IPS-11a (cell line): ENCODE results near the gene ADNP2.

Source experiments
- H3K4me3 ChIP-seq: one replicate; pipeline ENCODE4 v1.5.1; 2013; ENCODE audit warnings: low read depth, low read length, control low read depth

Gene ADNP2

DNA sequence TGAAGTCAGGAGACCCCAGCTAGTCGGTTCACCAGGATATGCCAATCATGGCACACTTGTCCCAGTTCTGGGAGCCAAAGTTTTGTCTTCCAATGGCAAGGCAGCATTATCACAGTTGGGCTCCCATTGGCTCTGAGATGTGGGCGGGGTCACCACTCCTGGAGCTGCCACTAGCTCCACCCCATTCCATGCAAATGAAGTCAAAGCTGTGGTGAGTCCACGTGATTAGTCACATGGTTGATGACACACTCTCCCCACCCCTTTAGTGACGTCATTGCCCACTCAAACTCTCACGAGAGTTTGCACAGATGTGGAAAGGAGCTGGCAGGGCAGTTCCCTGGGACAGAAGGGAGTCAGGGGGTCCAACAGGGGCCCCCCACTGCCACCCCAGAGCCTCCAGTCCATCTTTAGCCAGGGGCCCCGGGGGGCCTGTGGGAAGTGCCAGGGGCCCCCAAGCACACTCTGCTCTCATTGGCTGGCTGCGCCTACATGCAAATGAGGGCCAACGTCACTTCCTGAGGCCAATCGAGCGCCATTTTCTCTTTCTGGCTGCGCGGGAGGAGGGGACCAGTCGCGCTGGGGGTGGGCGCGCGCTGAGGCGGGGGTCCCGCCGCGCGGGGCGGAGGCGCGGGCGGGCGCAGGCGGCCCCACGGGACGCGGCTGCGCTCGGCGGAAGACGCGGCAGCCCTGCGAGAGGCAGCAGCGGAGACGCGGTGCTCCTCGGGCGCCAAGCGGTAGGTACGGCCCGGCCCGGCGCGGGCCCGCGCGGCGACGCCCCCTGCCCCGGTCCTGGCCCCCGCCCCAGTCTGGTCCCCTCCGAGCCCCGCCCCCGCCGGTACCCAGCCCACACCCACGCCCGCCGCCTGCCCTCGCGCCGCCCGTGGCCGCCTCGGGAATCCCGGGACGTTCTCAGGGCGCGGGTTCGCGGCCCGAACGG is at the start of gene ADNP2:
Gene ADNP2, plus strand, starts transcription at position 524 of the 937 bp plus-strand sequence. CDS start 8,281 bp downstream, outside the sequence.
- peak within 1 kb of the TSS; percentile 68 for H3K4me3 ChIP-seq

DNA sequence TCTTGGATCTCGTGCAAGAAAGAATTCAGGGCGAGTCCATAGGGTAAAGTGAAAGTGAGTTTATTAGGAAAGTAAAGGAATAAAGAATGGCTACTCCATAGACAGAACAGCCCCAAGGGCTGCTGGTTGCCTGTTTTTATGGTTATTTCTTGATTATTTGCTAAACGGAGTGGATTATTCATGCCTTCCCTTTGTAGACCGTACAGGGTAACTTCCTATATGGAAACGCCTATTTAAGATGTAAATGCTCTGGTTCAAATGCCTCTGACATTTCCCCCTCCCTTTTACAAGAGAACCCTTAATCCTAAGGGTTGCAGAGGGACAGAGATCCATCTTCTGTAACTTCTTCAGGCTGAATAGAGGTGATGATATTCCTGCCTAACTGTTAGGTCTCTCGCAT is 49.1 kb upstream of the ADNP2 start:
- no peak overlapping the region for H3K4me3 ChIP-seq

DNA sequence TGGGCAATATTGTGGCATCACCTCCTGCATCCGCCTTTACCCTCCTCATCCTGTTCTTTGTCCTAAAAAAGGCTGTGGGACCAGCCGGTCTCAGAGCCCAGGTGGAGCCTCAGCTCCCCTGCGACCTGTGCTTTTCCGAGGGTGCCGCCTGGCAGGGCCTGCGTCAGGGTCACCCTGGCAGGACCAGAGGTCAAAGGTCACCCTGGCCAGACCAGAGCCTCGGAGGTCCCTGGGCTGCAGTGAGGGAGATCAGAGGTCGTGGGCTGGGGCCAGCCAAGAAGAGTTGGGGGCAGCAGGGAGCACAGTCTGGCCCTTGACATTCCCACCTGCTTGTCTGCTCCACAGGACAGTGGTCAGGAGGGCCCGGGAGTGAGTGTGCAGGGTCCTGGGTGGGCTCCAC is 43.4 kb upstream of the ADNP2 start:
- H3K4me3 ChIP-seq: no peak overlapping the region

GRCh38 chr18:80067321-80067720 is 41.7 kb upstream of the ADNP2 start:
- H3K4me3 ChIP-seq: no peak overlapping the region

DNA sequence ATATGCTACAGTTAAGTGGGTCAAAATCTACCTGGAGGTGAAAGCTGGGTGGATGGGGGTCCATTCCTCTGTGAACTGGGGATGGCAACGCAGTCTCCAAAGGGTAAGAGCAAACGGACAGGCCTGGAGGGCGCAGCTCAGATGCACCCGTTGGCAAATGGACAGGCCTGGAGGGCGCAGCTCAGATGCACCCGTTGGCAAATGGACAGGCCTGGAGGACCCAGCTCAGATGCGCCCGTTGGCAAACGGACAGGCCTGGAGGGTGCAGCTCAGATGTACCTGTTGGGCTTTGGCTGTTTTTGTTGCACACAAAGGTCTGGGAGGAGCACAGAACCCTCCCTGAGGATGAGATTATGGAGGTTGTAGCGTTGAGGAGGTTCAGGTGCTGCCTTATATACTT is 41.2 kb upstream of the ADNP2 start:
- no peak overlapping the region for H3K4me3 ChIP-seq

- no peak overlapping the region for H3K4me3 ChIP-seq
These were observed 40.3 kb upstream of the ADNP2 start for GRCh38 chr18:80068571-80069272.

GRCh38 chr18:80070825-80071224 is 38.2 kb upstream of the ADNP2 start:
- no peak overlapping the region for H3K4me3 ChIP-seq

GRCh38 chr18:80074183-80074582 is 34.9 kb upstream of the ADNP2 start:
- H3K4me3 ChIP-seq: no peak overlapping the region

GRCh38 chr18:80074697-80075096 is 34.4 kb upstream of the ADNP2 start:
- H3K4me3 ChIP-seq: no peak overlapping the region

GRCh38 chr18:80075940-80076339 is 33.1 kb upstream of the ADNP2 start:
- H3K4me3 ChIP-seq: no peak overlapping the region

GRCh38 chr18:80076379-80076778 is 32.7 kb upstream of the ADNP2 start:
- H3K4me3 ChIP-seq: no peak overlapping the region

GRCh38 chr18:80077873-80078272 is 31.2 kb upstream of the ADNP2 start:
- no peak overlapping the region for H3K4me3 ChIP-seq

- no peak overlapping the region for H3K4me3 ChIP-seq
These were observed 22.8 kb upstream of the ADNP2 start for GRCh38 chr18:80086281-80086680.

GRCh38 chr18:80088036-80088435 is 21.0 kb upstream of the ADNP2 start:
- no peak overlapping the region for H3K4me3 ChIP-seq

- H3K4me3 ChIP-seq: no peak overlapping the region
These were observed 20.2 kb upstream of the ADNP2 start for GRCh38 chr18:80088823-80089222.

- H3K4me3 ChIP-seq: no peak overlapping the region
These were observed 13.6 kb upstream of the ADNP2 start for GRCh38 chr18:80095414-80095813.

DNA sequence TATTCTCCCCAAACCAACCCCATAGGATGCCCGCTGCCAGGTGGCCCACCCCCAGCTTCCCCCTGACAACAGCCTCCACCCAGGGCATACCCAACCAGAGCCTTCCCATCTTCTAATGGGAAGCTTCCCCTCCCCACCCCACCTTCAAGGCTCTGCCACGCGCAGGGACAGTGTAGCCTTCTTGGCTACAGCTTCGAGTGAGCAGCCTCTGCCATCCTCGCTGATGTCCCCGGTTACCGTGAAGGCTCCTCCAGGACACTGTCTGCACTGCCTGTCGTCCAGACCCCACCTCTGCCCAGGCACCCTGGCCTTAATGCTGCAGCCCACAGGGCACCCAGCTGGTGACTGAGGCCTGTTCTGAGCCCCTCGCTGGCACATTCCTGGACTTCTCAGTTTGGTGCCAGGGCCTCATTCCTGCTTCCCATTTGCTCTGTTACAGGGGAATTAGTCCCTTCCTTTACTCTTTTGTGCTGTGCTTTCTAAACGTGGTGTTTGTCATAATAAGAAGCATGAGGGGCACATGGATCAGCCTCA is 13.0 kb upstream of the ADNP2 start:
- no peak overlapping the region for H3K4me3 ChIP-seq

DNA sequence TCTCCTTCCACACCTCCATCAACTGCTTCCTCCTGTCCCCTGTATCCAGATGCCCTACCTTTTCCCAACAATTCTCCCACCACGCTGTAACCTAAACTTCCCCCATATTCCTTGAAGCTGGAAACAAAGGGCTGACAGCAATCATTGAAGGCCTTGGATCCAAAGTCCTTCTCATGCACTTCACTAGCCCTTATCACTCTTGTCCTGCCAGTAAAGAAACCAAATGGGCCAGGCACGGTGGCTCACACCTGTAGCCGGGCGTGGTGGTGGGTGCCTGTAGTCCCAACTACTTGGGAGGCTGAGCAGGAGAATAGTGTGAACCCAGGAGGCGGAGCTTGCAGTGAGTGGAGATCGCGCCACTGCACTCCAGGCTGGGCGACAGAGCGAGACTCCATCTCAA is 11.9 kb upstream of the ADNP2 start:
- H3K4me3 ChIP-seq: no peak overlapping the region

DNA sequence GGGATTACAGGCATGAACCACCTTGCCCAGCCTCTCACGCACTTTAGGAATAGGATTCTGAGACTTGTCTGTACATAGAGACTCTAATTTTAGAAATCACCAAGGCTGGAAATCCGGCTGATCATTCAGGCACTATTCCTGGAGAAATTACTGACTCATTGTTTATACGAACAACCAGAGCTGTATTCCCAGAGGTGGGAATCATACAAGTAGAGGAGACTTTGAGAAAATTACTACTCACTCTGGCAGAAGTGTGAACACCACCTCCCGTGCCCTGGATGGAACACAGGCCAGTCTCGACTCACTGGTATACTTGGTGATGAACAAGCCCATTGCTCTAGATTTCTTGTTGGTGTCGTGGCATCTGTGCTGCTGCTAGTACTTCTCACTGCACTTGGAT is 5.8 kb upstream of the ADNP2 start:
- H3K4me3 ChIP-seq: no peak overlapping the region

GRCh38 chr18:80104364-80104779 is 4.7 kb upstream of the ADNP2 start:
- H3K4me3 ChIP-seq: no peak overlapping the region

- H3K4me3 ChIP-seq: no peak overlapping the region
These were observed 3.5 kb upstream of the ADNP2 start for GRCh38 chr18:80105369-80106167.
